Choroid plexus epithelial cell (primary cell): ENCODE results near the gene MAN1B1.

Experiments
- DNase-seq: peaks from one replicate; pipeline ENCODE4 v3.0.0-alpha.2; 2010; ENCODE audit warnings: low read depth
- H3K4me3 ChIP-seq: 2 replicates; pipeline ENCODE4 v1.5.1; 2011; ENCODE audit warnings: low read depth, mild to moderate bottlenecking, control low read depth, low read length, moderate library complexity
- TF ChIP-seq, protein P1 (sequence below): conservative IDR thresholded peaks from 2 replicates; pipeline ENCODE4 v1.5.1; 2011; ENCODE audit warnings: low read depth, mild to moderate bottlenecking, control low read depth, inconsistent platforms, low read length, moderate library complexity

Gene MAN1B1

DNA sequence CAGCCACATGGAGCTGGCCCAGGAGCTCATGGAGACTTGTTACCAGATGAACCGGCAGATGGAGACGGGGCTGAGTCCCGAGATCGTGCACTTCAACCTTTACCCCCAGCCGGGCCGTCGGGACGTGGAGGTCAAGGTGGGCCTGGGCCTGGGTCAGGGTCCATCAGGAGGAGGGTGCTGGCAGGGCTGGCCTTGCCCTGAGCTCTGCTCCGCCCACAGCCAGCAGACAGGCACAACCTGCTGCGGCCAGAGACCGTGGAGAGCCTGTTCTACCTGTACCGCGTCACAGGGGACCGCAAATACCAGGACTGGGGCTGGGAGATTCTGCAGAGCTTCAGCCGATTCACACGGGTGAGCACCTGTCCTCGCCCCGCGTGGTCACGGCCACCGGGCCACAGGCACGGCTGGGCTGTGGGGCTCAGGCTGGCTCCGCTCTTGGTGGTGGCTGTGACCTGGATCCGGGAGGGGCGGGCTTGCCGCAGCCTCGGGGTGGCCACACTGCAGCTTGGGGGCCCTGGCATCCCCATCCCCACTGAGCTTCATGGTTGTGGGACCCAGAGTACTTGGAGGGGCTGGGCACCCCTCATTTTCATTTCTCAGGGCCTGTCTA lies 20.6 kb downstream of the MAN1B1 start:
- H3K4me3 ChIP-seq = no peak overlapping the region
- TF ChIP-seq, protein P1, sequence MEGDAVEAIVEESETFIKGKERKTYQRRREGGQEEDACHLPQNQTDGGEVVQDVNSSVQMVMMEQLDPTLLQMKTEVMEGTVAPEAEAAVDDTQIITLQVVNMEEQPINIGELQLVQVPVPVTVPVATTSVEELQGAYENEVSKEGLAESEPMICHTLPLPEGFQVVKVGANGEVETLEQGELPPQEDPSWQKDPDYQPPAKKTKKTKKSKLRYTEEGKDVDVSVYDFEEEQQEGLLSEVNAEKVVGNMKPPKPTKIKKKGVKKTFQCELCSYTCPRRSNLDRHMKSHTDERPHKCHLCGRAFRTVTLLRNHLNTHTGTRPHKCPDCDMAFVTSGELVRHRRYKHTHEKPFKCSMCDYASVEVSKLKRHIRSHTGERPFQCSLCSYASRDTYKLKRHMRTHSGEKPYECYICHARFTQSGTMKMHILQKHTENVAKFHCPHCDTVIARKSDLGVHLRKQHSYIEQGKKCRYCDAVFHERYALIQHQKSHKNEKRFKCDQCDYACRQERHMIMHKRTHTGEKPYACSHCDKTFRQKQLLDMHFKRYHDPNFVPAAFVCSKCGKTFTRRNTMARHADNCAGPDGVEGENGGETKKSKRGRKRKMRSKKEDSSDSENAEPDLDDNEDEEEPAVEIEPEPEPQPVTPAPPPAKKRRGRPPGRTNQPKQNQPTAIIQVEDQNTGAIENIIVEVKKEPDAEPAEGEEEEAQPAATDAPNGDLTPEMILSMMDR = no peak
- no peak for DNase-seq

DNA sequence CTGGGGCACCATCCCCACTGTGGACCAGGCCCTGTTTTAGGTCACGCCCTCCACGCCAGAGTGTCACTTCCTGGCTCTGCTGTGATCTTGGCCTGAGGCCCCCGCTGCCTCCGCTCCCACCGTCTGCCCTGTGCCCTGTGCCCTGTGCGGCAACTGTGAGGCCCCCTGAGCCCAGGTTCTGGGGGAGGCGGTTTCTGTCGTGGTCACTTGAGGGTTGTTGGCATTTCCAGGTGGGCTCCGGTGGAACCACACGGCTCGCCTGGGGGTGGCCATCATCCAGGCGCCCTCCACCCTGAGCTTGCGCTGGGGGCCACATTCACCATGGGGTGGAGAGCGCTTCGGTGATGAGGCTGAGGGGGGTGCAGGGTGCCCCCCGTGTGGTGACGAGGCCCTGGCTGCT lies 21.2 kb downstream of the MAN1B1 start:
- DNase-seq = no peak
- TF ChIP-seq, protein P1 = no peak
- H3K4me3 ChIP-seq = no peak overlapping the region

DNA sequence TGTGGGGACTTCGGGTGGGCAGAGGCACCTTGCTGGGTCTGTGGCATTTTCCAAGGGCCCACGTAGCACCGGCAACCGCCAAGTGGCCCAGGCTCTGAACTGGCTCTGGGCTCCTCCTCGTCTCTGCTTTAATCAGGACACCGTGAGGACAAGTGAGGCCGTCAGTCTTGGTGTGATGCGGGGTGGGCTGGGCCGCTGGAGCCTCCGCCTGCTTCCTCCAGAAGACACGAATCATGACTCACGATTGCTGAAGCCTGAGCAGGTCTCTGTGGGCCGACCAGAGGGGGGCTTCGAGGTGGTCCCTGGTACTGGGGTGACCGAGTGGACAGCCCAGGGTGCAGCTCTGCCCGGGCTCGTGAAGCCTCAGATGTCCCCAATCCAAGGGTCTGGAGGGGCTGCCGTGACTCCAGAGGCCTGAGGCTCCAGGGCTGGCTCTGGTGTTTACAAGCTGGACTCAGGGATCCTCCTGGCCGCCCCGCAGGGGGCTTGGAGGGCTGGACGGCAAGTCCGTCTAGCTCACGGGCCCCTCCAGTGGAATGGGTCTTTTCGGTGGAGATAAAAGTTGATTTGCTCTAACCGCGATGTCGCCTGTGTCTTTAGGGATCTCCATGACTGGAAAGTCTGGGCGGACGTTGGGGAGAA lies 21.9 kb downstream of the MAN1B1 start:
- no peak for DNase-seq
- TF ChIP-seq, protein P1 = no peak
- H3K4me3 ChIP-seq = no peak overlapping the region

DNA sequence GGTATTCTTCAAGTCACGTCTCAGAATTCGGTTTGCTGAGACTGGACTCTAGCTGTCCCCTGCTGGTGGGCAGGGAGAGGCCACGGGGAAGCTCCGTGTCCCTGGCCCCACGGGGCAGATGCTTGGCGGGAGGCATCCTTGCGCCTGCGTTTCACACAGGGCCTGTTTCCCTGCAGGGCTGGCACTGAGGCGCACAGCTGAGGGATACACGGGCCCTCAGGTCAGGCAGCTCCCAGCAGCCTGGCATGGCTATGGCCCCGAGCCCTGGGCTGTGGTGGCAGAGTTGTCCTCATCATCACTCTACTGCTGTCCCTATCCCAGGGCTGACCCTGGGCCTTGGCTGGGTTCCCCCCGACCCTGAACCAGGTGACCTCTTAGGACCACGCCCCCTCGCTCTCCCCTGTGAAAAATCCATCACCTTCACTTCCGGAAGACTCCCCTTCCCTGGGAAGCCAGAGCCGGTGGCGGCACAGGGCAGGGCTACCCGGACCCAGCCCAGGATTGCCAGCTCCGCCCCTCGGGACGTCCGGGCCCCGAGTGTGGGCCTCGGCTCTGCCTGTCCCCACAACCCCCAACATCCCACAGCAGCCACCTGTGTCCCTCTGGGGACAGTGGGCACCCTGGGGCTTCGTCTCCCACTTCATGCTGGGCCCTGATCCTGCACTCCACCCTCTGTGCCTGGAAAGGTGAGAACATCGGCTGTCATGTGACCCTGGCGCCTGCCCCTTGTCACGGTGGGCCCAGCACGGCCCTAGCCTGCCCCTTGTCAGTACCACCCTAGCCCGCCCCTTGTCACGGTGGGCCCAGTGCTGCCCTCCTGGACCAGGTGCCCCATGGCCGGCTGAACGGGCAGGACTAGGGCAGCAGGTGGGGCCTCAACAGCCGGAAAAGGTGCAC lies 22.7 kb downstream of the MAN1B1 start:
- DNase-seq = no peak
- no peak overlapping the region for H3K4me3 ChIP-seq
- TF ChIP-seq, protein P1 = no peak

DNA sequence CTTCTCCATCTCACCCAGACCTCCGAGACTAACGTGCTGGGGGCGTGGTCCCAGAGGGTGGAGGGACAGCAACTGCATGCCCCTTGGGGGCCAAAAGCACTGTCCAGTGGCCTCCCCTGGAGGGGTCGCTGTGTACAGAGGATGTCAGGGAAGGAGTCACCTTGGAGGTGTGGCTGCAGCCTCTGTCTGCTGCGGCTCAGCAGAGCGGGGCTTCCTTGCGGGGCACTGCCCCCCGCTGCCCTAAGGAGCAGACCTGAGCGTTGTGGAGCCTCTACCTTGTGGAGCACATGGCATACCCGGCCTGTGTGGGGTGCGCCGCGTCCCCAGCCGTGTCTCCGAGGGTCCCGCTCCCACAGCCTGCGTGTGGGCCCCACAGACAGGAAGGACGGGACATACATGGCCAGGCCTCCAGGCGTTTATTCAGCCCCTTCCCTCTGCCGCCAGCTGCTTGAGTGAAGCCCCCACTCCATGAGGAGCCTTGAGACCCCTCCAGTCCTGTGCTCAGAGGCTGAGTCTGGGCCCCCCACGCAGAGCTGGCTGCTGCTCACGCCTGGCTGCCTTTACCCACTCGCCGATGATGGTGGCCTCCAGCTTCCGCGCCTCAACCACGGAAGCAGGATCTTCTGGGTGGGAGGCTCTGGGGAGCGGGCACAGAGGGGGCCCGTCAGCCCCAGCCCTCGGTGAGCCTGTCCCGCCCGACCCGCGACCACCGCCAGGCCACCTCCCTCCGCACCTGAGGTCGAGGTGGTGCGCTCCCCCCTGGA lies 23.5 kb downstream of the MAN1B1 start:
- TF ChIP-seq, protein P1 = no peak
- H3K4me3 ChIP-seq = no peak overlapping the region
- DNase-seq = no peak

DNA sequence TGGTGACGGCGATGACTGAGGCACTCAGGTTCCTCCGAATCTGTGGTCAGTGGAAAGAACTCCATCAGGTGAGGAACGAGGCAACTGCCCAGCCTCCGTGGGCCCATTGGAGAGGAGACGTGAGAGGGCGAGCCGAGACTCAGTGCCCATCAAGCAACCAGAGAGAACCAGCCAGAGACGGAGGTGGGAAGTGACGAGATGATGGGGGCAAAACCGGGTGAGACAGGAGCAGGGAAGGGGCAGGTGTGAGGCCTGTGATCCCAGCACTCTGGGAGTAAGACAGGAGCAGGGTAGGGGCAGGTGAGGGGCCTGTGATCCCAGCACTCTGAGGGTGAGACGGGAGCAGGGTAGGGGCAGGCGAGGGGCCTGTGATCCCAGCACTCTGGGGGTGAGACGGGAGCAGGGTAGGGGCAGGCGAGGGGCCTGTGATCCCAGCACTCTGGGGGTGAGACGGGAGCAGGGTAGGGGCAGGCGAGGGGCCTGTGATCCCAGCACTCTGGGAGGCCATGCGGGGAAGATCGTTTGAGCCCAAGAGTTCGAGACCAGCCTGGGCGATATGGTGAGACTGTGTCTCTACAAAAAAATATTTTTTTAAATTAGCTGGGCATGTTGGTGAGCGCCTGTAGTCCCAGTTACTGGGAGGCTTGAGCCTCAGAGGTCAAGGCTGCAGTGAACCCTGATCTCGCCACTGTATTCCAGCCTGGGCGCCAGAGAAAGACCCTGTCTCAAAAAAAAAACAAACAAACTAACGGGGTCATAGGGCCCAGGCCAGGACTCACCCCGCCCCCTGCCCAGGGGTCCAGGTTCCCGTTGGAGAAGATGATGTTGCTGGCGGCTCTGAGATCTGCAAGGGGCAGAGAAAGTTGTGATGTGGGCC lies 24.4 kb downstream of the MAN1B1 start:
- no peak for DNase-seq
- TF ChIP-seq, protein P1 = no peak
- H3K4me3 ChIP-seq = no peak overlapping the region
